ENCODE measurements around the gene RAD51B.
A peak's percentile ranks its signal among the peaks of the same experiment; 100 is the strongest.
"Not testable (repeated sequence)": the region's sequence is repeated elsewhere in the genome, so short reads cannot be mapped to it uniquely, and the experiment has no call there.

RAD51B gene

GRCh38 chr14:68027276-68027675, 207.7 kb downstream of the RAD51B start:
- peak in 1 of 2 experiments; percentile 2 for DNase-seq (ENCODE audit: low read depth in 2 of 2)

GRCh38 chr14:68028075-68028474, 208.5 kb downstream of the RAD51B start:
- DNase-seq (ENCODE audit: low read depth in 2 of 2) = no peak

- DNase-seq (ENCODE audit: low read depth in 2 of 2) = not testable (repeated sequence)
Measured at GRCh38 chr14:68031011-68031410, 211.4 kb downstream of the RAD51B start.

- no peak for DNase-seq (ENCODE audit: low read depth in 2 of 2)
Measured at GRCh38 chr14:68032154-68032553, 212.6 kb downstream of the RAD51B start.

- DNase-seq (ENCODE audit: low read depth in 2 of 2) = no peak
Measured at GRCh38 chr14:68033336-68033932, 213.9 kb downstream of the RAD51B start.

GRCh38 chr14:68034896-68035295, 215.3 kb downstream of the RAD51B start:
- DNase-seq (ENCODE audit: low read depth in 2 of 2) = no peak

- DNase-seq (ENCODE audit: low read depth in 2 of 2) = no peak
Measured at GRCh38 chr14:68036202-68036601, 216.6 kb downstream of the RAD51B start.

- DNase-seq (ENCODE audit: low read depth in 2 of 2) = no peak
Measured at GRCh38 chr14:68039593-68039992, 220.0 kb downstream of the RAD51B start.

- DNase-seq (ENCODE audit: low read depth in 2 of 2) = no peak
Measured at GRCh38 chr14:68040633-68041369, 221.2 kb downstream of the RAD51B start.

- DNase-seq (ENCODE audit: low read depth in 2 of 2) = no peak
Measured at GRCh38 chr14:68041876-68042354, 222.3 kb downstream of the RAD51B start.

- DNase-seq (ENCODE audit: low read depth in 2 of 2) = no peak
Measured at GRCh38 chr14:68042586-68043210, 223.1 kb downstream of the RAD51B start.

GRCh38 chr14:68043752-68044151, 224.2 kb downstream of the RAD51B start:
- no peak for DNase-seq (ENCODE audit: low read depth in 2 of 2)

- peak; percentile 22 to 23 for DNase-seq (ENCODE audit: low read depth in 2 of 2)
Measured at GRCh38 chr14:68047906-68048305, 228.3 kb downstream of the RAD51B start.

- not testable (repeated sequence) for DNase-seq (ENCODE audit: low read depth in 2 of 2)
Measured at GRCh38 chr14:68048815-68049214, 229.2 kb downstream of the RAD51B start.

- DNase-seq (ENCODE audit: low read depth in 2 of 2) = no peak
Measured at GRCh38 chr14:68050177-68050576, 230.6 kb downstream of the RAD51B start.

- DNase-seq (ENCODE audit: low read depth in 2 of 2) = no peak
Measured at GRCh38 chr14:68051146-68051545, 231.6 kb downstream of the RAD51B start.

- DNase-seq (ENCODE audit: low read depth in 2 of 2) = no peak
Measured at GRCh38 chr14:68060198-68060597, 240.6 kb downstream of the RAD51B start.

GRCh38 chr14:68062651-68063050, 243.1 kb downstream of the RAD51B start:
- DNase-seq (ENCODE audit: low read depth in 2 of 2) = no peak

- DNase-seq (ENCODE audit: low read depth in 2 of 2) = no peak
Measured at GRCh38 chr14:68065322-68065721, 245.7 kb downstream of the RAD51B start.

- no peak for DNase-seq (ENCODE audit: low read depth in 2 of 2)
Measured at GRCh38 chr14:68074765-68075381, 255.3 kb downstream of the RAD51B start.

GRCh38 chr14:68075382-68076029, 255.9 kb downstream of the RAD51B start:
- DNase-seq (ENCODE audit: low read depth in 2 of 2) = no peak

GRCh38 chr14:68076451-68076850, 256.9 kb downstream of the RAD51B start:
- DNase-seq (ENCODE audit: low read depth in 2 of 2) = no peak
